Measurements from ENCODE around the gene ADORA3.

ADORA3 gene

GRCh38 chr1:111475701-111476100 lies 27.7 kb downstream of the ADORA3 start:
- DNase-seq (ENCODE audit: low read depth in 2 of 2) = no peak

- DNase-seq (ENCODE audit: low read depth in 2 of 2) = no peak
Observed at GRCh38 chr1:111474521-111474920, 28.9 kb downstream of the ADORA3 start.

- no peak for DNase-seq (ENCODE audit: low read depth in 2 of 2)
Observed at GRCh38 chr1:111474106-111474505, 29.3 kb downstream of the ADORA3 start.

GRCh38 chr1:111471538-111471937 lies 31.9 kb downstream of the ADORA3 start:
- no peak for DNase-seq (ENCODE audit: low read depth in 2 of 2)

- no peak for DNase-seq (ENCODE audit: low read depth in 2 of 2)
Observed at GRCh38 chr1:111471012-111471411, 32.4 kb downstream of the ADORA3 start.

- no peak for DNase-seq (ENCODE audit: low read depth in 2 of 2)
Observed at GRCh38 chr1:111470596-111470995, 32.8 kb downstream of the ADORA3 start.

GRCh38 chr1:111469539-111469938 lies 33.9 kb downstream of the ADORA3 start:
- no peak for DNase-seq (ENCODE audit: low read depth in 2 of 2)

GRCh38 chr1:111468717-111469100 lies 34.7 kb downstream of the ADORA3 start:
- no peak for DNase-seq (ENCODE audit: low read depth in 2 of 2)

GRCh38 chr1:111467865-111468716 lies 35.3 kb downstream of the ADORA3 start:
- no peak for DNase-seq (ENCODE audit: low read depth in 2 of 2)

- DNase-seq (ENCODE audit: low read depth in 2 of 2) = no peak
Observed at GRCh38 chr1:111466480-111466879, 37.0 kb downstream of the ADORA3 start.

GRCh38 chr1:111465754-111466153 lies 37.7 kb downstream of the ADORA3 start:
- DNase-seq (ENCODE audit: low read depth in 2 of 2) = no peak

- DNase-seq (ENCODE audit: low read depth in 2 of 2) = no peak
Observed at GRCh38 chr1:111463029-111463683, 40.3 kb downstream of the ADORA3 start.

GRCh38 chr1:111462370-111463028 lies 40.9 kb downstream of the ADORA3 start:
- no peak for DNase-seq (ENCODE audit: low read depth in 2 of 2)

- no peak for DNase-seq (ENCODE audit: low read depth in 2 of 2)
Observed at GRCh38 chr1:111461765-111462164, 41.7 kb downstream of the ADORA3 start.

GRCh38 chr1:111455642-111456031 lies 47.8 kb downstream of the ADORA3 start:
- DNase-seq (ENCODE audit: low read depth in 2 of 2) = no peak

GRCh38 chr1:111454859-111455641 lies 48.4 kb downstream of the ADORA3 start:
- no peak for DNase-seq (ENCODE audit: low read depth in 2 of 2)

- DNase-seq (ENCODE audit: low read depth in 2 of 2) = no peak
Observed at GRCh38 chr1:111453706-111454105, 49.7 kb downstream of the ADORA3 start.

GRCh38 chr1:111452581-111452980 lies 50.9 kb downstream of the ADORA3 start:
- DNase-seq (ENCODE audit: low read depth in 2 of 2) = no peak

GRCh38 chr1:111450185-111450584 lies 53.2 kb downstream of the ADORA3 start:
- no peak for DNase-seq (ENCODE audit: low read depth in 2 of 2)

GRCh38 chr1:111449703-111450017 lies 53.8 kb downstream of the ADORA3 start:
- DNase-seq (ENCODE audit: low read depth in 2 of 2) = no peak

All from fibroblast of skin of left quadriceps (primary cell).